ENCODE results near the gene TCEAL3. TPM values are rescaled to one million over a fixed set of nuclear protein-coding genes. Genes with fewer than 3 reads are reported as not detected.

Gene TCEAL3
- total RNA-seq, 2 donors from 2014 or later, result 21.4 to 21.8 TPM

DNA sequence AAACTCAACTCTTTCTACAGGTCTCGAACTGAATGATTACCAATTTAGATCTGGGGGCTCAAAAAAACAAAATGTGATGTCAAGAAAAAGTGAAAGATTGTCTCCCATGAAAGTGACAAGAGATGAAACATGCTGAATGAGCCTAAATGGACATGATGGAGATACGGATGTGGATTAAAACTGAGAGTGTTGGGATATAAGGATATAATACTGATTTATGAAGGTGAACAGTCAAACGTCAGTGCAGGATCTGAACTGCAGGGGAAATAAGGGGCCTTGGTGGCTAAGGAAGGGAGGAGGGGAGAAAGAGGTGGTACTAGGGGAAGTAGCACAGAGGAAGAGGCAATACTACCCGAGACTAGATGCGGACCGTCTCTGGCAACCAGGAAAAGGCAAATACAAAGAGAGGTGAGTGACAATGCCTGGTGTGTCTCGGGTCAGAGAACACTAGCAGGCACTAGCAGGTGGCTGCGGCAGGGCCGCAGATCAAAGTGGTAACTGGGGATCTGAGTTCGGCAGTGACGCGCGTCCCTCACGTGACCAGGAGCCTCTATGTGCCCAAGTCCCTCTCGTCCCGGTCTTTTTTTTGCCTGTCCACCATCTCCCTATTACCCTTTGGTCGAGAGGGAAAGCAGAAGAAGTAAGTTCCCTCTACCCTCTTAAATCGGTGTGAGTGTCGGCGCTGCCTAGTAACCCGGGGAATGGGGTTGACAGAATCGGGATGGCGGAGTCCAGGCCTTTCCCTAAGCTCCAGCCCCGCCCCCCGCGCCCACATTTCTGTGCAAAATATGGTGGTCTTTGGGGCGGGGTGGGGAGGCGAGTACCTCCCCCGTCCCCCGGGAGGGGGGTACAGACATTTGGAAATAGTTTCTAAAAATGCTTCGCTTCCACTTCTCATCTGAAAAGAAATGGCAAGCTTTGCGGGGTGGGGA is 20.9 kb downstream of the TCEAL3 start, which contains the start of gene TCEAL1:
Gene TCEAL1, plus strand, starts transcription at position 590 of the 932 bp plus-strand sequence. CDS start 942 bp downstream, outside the sequence.
- Histone ChIP-seq H3K36me3 (replicated peaks in 1 of 2; ENCODE audit: insufficient read depth in 1 of 2, low read depth in 2 of 2) (no peaks in the 10 kb centered on the region), H3K9me3 (no peaks in the 10 kb centered on the region), H3K27me3 (no peaks in the 10 kb centered on the region), H3K4me1 (peaks cover 7% of the 10 kb centered on the region), H3K27ac (peak within 1 kb of the TSS; percentile 64 to 92 (median 81)), H3K4me3 (peak within 1 kb of the TSS; percentile 31 to 45)
- intact Hi-C loops (cut with DNase I), result no loop called here
- TF ChIP-seq, protein P1, sequence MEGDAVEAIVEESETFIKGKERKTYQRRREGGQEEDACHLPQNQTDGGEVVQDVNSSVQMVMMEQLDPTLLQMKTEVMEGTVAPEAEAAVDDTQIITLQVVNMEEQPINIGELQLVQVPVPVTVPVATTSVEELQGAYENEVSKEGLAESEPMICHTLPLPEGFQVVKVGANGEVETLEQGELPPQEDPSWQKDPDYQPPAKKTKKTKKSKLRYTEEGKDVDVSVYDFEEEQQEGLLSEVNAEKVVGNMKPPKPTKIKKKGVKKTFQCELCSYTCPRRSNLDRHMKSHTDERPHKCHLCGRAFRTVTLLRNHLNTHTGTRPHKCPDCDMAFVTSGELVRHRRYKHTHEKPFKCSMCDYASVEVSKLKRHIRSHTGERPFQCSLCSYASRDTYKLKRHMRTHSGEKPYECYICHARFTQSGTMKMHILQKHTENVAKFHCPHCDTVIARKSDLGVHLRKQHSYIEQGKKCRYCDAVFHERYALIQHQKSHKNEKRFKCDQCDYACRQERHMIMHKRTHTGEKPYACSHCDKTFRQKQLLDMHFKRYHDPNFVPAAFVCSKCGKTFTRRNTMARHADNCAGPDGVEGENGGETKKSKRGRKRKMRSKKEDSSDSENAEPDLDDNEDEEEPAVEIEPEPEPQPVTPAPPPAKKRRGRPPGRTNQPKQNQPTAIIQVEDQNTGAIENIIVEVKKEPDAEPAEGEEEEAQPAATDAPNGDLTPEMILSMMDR (IDR thresholded peaks at IDR 0.05), result peak in 1 of 7 experiments; percentile 14
- TF ChIP-seq POLR2A (IDR thresholded peaks at IDR 0.05), result peak in 2 of 3 donors; percentile 38 to 65
- WGBS, 2 donors, result 2 to 3% methylated on average over 21 to 23 of the region's 32 CpGs
- DNase-seq (peak; percentile 60 to 77 (median 68)), ATAC-seq (peak; percentile 74)

DNA sequence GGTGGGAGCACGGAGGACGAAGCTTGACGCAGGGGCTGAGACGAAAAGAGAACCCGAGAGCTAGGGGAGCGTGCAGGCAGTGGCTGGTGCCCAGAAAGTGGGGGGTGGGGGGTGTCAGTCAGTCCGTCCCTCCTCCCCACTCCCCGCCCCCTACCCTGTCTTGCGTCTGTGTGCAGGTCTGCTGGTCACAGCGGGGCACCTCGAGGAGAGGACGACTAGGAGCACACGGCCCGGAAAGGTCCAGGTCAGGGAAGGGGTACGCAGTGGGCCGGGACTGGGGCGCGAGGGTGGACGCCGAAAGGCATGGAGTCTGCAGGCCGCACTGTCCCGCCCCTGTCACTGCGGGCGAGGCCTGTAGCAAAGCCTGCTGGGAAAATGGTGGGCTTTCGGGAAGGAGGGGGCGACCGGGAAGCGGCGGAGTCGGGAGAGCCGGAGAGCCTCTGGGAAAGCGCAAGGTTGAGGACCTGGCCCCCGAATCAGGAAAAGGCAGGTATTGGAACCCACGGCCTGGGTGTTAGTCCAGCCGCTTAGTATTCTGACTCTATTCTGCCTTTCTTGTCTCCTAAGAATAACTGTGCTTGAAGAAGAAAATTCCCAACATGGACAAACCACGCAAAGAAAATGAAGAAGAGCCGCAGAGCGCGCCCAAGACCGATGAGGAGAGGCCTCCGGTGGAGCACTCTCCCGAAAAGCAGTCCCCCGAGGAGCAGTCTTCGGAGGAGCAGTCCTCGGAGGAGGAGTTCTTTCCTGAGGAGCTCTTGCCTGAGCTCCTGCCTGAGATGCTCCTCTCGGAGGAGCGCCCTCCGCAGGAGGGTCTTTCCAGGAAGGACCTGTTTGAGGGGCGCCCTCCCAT is 21.8 kb downstream of the TCEAL3 start:
- intact Hi-C loops (cut with DNase I), result no loop called here

DNA sequence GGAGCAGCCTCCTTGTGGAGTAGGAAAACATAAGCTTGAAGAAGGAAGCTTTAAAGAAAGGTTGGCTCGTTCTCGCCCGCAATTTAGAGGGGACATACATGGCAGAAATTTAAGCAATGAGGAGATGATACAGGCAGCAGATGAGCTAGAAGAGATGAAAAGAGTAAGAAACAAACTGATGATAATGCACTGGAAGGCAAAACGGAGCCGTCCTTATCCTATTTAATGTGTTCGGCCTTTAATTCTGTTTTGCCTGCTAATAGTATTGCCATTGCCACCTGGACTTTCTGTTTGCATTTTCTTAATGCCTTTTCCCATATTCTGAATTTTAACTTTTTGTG is 22.4 kb downstream of the TCEAL3 start:
- 6 to 15% methylated on average over 3 to 6 of the region's 6 CpGs for WGBS, 2 donors
- TF ChIP-seq, protein P1 (IDR thresholded peaks at IDR 0.05), result peak in 2 of 7 experiments; percentile 27 to 42
- TF ChIP-seq POLR2A (IDR thresholded peaks at IDR 0.05), result no peak

More for the DNA sequence above, 21.8 kb downstream of the TCEAL3 start:
- Histone ChIP-seq H3K9me3 (no peaks in the 10 kb centered on the region), H3K27ac (peak overlapping the region; percentile 64 to 92 (median 81)), H3K36me3 (replicated peaks in 1 of 2; ENCODE audit: insufficient read depth in 1 of 2, low read depth in 2 of 2) (no peaks in the 10 kb centered on the region), H3K4me3 (peak overlapping the region; percentile 31 to 45), H3K27me3 (no peaks in the 10 kb centered on the region), H3K4me1 (peaks cover 7% of the 10 kb centered on the region)
- 0 to 7% methylated on average over 20 to 39 of the region's 49 CpGs for WGBS, 2 donors
- ATAC-seq, result peak; percentile 81
- peak; percentile 57 to 70 (median 64) for DNase-seq
- peak; percentile 21 to 71 (median 67) for TF ChIP-seq POLR2A (IDR thresholded peaks at IDR 0.05)
- TF ChIP-seq, protein P1 (IDR thresholded peaks at IDR 0.05), result peak in 2 of 7 experiments; percentile 14 to 42

DNA sequence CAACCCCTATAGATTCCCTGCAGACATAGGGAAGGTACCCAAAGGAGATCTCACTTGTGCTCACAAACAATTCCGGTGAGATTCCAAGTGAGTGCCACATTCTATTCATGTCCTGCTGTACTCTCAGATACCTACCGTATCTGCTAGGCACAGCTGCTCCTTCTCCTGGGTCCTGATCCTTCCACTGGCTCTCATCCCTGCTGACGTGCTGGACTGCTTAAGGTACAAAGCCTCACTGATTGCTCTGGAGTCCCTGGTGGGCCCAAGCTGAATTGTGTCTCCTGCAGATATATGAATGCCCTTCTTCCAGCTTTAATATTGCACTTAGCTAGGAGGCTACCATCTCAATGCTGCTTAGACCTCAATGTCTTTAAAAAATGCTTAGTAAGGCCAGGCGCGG is 23.4 kb downstream of the TCEAL3 start:
- ATAC-seq (no peak), DNase-seq (no peak)
- H3K27ac ChIP-seq, result no peak overlapping the region
- no peaks in the 10 kb centered on the region for H3K36me3 ChIP-seq (replicated peaks in 1 of 2; ENCODE audit: insufficient read depth in 1 of 2, low read depth in 2 of 2)
- intact Hi-C loops (cut with DNase I), result no loop called here
- WGBS, 2 donors, result 92 to 93% methylated on average over 5 of the region's 5 CpGs
- no peak overlapping the region for H3K4me3 ChIP-seq
- no peak for TF ChIP-seq POLR2A (IDR thresholded peaks at IDR 0.05)
- TF ChIP-seq, protein P1 (IDR thresholded peaks at IDR 0.05), result no peak
- H3K27me3 ChIP-seq, result no peaks in the 10 kb centered on the region
- H3K9me3 ChIP-seq, result no peaks in the 10 kb centered on the region
- H3K4me1 ChIP-seq, result no peaks in the 10 kb centered on the region

More for the DNA sequence above, 22.4 kb downstream of the TCEAL3 start:
- intact Hi-C loops (cut with DNase I), result no loop called here
- DNase-seq (no peak), ATAC-seq (no peak)
- Histone ChIP-seq H3K27me3 (no peaks in the 10 kb centered on the region), H3K4me3 (peak overlapping the region; percentile 31 to 45), H3K27ac (peak overlapping the region in 3 of 4 donors; percentile 77 to 92 (median 85)), H3K9me3 (no peaks in the 10 kb centered on the region), H3K4me1 (peaks cover 7% of the 10 kb centered on the region), H3K36me3 (replicated peaks in 1 of 2; ENCODE audit: insufficient read depth in 1 of 2, low read depth in 2 of 2) (no peaks in the 10 kb centered on the region)
